ENCODE results near the gene ZNF547. TPM values are rescaled to one million over a fixed set of nuclear protein-coding genes. Genes with fewer than 3 reads are reported as not detected.
A peak's percentile ranks its signal among the peaks of the same experiment; 100 is the strongest.

The ZNF547 gene
- total RNA-seq, result 4.5 TPM

- DNase-seq (ENCODE audit: low spot score), result peak; percentile 100
Measured at GRCh38 chr19:57362997-57363687, at the start of gene ZNF547, which contains the start of gene TRAPPC2B. Gene ZNF547, plus strand, starts transcription at chr19:57363551. Its CDS starts 5,005 bp downstream, at chr19:57368556. Gene TRAPPC2B, plus strand, starts transcription at chr19:57363551. Its CDS starts 1,283 bp downstream, at chr19:57364834.

- DNase-seq (ENCODE audit: low spot score), result no peak
Measured at GRCh38 chr19:57314146-57314545, 49.2 kb upstream of the ZNF547 start.

- no peak for DNase-seq (ENCODE audit: low spot score)
Measured at GRCh38 chr19:57317503-57317902, 45.8 kb upstream of the ZNF547 start.

GRCh38 chr19:57319869-57320179, 43.5 kb upstream of the ZNF547 start:
- DNase-seq (ENCODE audit: low spot score), result no peak

- peak; percentile 97 for DNase-seq (ENCODE audit: low spot score)
Measured at GRCh38 chr19:57320180-57321084, 42.9 kb upstream of the ZNF547 start, which contains the start of gene ZNF543. Gene ZNF543, plus strand, starts transcription at chr19:57320472. Its CDS starts 382 bp downstream, at chr19:57320854.

GRCh38 chr19:57321116-57321515, 42.2 kb upstream of the ZNF547 start:
- DNase-seq (ENCODE audit: low spot score), result no peak

- no peak for DNase-seq (ENCODE audit: low spot score)
Measured at GRCh38 chr19:57321751-57322150, 41.6 kb upstream of the ZNF547 start.

GRCh38 chr19:57324992-57325391, 38.4 kb upstream of the ZNF547 start:
- no peak for DNase-seq (ENCODE audit: low spot score)

GRCh38 chr19:57327993-57328392, 35.4 kb upstream of the ZNF547 start:
- DNase-seq (ENCODE audit: low spot score), result no peak

GRCh38 chr19:57334191-57334590, 29.2 kb upstream of the ZNF547 start:
- no peak for DNase-seq (ENCODE audit: low spot score)

- no peak for DNase-seq (ENCODE audit: low spot score)
Measured at GRCh38 chr19:57338877-57339276, 24.5 kb upstream of the ZNF547 start.

GRCh38 chr19:57342582-57342981, 20.8 kb upstream of the ZNF547 start:
- DNase-seq (ENCODE audit: low spot score), result no peak

GRCh38 chr19:57348136-57348535, 15.2 kb upstream of the ZNF547 start:
- no peak for DNase-seq (ENCODE audit: low spot score)

- DNase-seq (ENCODE audit: low spot score), result peak; percentile 93
Measured at GRCh38 chr19:57350877-57351805, 12.2 kb upstream of the ZNF547 start, which contains the start of gene ZNF304. Gene ZNF304, plus strand, starts transcription at chr19:57351271. Its CDS starts 394 bp downstream, at chr19:57351665.

- DNase-seq (ENCODE audit: low spot score), result no peak
Measured at GRCh38 chr19:57351867-57352266, 11.5 kb upstream of the ZNF547 start.

- DNase-seq (ENCODE audit: low spot score), result no peak
Measured at GRCh38 chr19:57355916-57356315, 7.4 kb upstream of the ZNF547 start.

- no peak for DNase-seq (ENCODE audit: low spot score)
Measured at GRCh38 chr19:57357406-57357805, 5.9 kb upstream of the ZNF547 start.

- DNase-seq (ENCODE audit: low spot score), result no peak
Measured at GRCh38 chr19:57359300-57359699, 4.1 kb upstream of the ZNF547 start.

- no peak for DNase-seq (ENCODE audit: low spot score)
Measured at GRCh38 chr19:57362419-57362818, 932 bp upstream of the ZNF547 start.

- DNase-seq (ENCODE audit: low spot score), result no peak
Measured at GRCh38 chr19:57363688-57364181, 384 bp downstream of the ZNF547 start.

- no peak for DNase-seq (ENCODE audit: low spot score)
Measured at GRCh38 chr19:57366776-57367175, 3.4 kb downstream of the ZNF547 start.
